ENCODE results near the gene ABRACL.

- TF ChIP-seq, protein P1, sequence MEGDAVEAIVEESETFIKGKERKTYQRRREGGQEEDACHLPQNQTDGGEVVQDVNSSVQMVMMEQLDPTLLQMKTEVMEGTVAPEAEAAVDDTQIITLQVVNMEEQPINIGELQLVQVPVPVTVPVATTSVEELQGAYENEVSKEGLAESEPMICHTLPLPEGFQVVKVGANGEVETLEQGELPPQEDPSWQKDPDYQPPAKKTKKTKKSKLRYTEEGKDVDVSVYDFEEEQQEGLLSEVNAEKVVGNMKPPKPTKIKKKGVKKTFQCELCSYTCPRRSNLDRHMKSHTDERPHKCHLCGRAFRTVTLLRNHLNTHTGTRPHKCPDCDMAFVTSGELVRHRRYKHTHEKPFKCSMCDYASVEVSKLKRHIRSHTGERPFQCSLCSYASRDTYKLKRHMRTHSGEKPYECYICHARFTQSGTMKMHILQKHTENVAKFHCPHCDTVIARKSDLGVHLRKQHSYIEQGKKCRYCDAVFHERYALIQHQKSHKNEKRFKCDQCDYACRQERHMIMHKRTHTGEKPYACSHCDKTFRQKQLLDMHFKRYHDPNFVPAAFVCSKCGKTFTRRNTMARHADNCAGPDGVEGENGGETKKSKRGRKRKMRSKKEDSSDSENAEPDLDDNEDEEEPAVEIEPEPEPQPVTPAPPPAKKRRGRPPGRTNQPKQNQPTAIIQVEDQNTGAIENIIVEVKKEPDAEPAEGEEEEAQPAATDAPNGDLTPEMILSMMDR (IDR thresholded peaks at IDR 0.05; ENCODE audit: low read depth, low read length), result no peak
- TF ChIP-seq, protein P2, sequence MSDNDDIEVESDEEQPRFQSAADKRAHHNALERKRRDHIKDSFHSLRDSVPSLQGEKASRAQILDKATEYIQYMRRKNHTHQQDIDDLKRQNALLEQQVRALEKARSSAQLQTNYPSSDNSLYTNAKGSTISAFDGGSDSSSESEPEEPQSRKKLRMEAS (IDR thresholded peaks at IDR 0.05; ENCODE audit: low read depth, low read length), result no peak
- no peak for TF ChIP-seq POLR2A (IDR thresholded peaks at IDR 0.05; ENCODE audit: extremely low read depth, insufficient read length)
Measured at GRCh38 chr6:139017227-139017626, 11.3 kb upstream of the ABRACL start.
